Osteoblast (primary cell): ENCODE results near the gene GRIA2. TPM values are rescaled to one million over a fixed set of nuclear protein-coding genes. Genes with fewer than 3 reads are reported as not detected.
"Not testable (repeated sequence)": the region's sequence is repeated elsewhere in the genome, so short reads cannot be mapped to it uniquely, and the experiment has no call there.

Source experiments
- DNase-seq: peaks from one replicate; pipeline ENCODE4 v3.0.0; 2011; ENCODE audit warnings: low spot score, mixed read lengths; ENCODE audit not compliant: insufficient read length; ENCODE audit errors: missing footprints
- H2AFZ ChIP-seq: 2 replicates; pipeline ENCODE4 v1.6.0; 2011; ENCODE audit warnings: mild to moderate bottlenecking, low read length
- H3K27ac ChIP-seq: 2 replicates; pipeline ENCODE4 v1.5.1; 2011; ENCODE audit warnings: mild to moderate bottlenecking, low read depth, low read length, moderate library complexity
- H3K27me3 ChIP-seq: 2 replicates; pipeline ENCODE4 v1.6.0; 2012; ENCODE audit warnings: mild to moderate bottlenecking, control low read depth, inconsistent platforms, low read length, moderate library complexity; ENCODE audit not compliant: insufficient read depth
- H3K36me3 ChIP-seq: 2 replicates; pipeline ENCODE4 v1.5.1; 2011; ENCODE audit warnings: mild to moderate bottlenecking, low read length, control low read depth, moderate library complexity; ENCODE audit not compliant: insufficient read depth
- H3K4me1 ChIP-seq: 2 replicates; pipeline ENCODE4 v1.5.1; 2011; ENCODE audit warnings: mild to moderate bottlenecking, low read length, control low read depth, moderate library complexity; ENCODE audit not compliant: insufficient read depth
- H3K4me2 ChIP-seq: 2 replicates; pipeline ENCODE4 v1.6.0; 2011; ENCODE audit warnings: mild to moderate bottlenecking, low read length; ENCODE audit not compliant: insufficient read depth
- H3K4me3 ChIP-seq: fragments of 200-600 bp; sonication (generic); 3 replicates; pipeline ENCODE4 v1.5.1; 2012; ENCODE audit warnings: mild to moderate bottlenecking, low read length, inconsistent platforms; ENCODE audit not compliant: insufficient read depth
- H3K79me2 ChIP-seq: 2 replicates; pipeline ENCODE4 v1.6.0; 2012; ENCODE audit warnings: mild to moderate bottlenecking, low read length, control low read depth, inconsistent platforms; ENCODE audit not compliant: insufficient read depth
- H3K9me3 ChIP-seq: 2 replicates; pipeline ENCODE4 v1.5.1; 2011; ENCODE audit warnings: low read depth, low read length, control low read depth
- H4K20me1 ChIP-seq: 2 replicates; pipeline ENCODE4 v1.6.0; 2012; ENCODE audit warnings: mild to moderate bottlenecking, low read length, control low read depth; ENCODE audit not compliant: insufficient read depth
- CTCF ChIP-seq: IDR thresholded peaks from 2 replicates; pipeline ENCODE4 v1.5.1; 2011; ENCODE audit warnings: mild to moderate bottlenecking, low read depth, low read length, moderate library complexity; ENCODE audit errors: extremely low read depth
- total RNA-seq: library from RNA; depleted of rRNA; stranded (reverse); fragments of >200 nt; gene quantifications from 2 replicates; pipeline ENCODE4 v1.2.3, GENCODE V29; 2012

Gene GRIA2
- total RNA-seq, 1 donor, result not detected

DNA sequence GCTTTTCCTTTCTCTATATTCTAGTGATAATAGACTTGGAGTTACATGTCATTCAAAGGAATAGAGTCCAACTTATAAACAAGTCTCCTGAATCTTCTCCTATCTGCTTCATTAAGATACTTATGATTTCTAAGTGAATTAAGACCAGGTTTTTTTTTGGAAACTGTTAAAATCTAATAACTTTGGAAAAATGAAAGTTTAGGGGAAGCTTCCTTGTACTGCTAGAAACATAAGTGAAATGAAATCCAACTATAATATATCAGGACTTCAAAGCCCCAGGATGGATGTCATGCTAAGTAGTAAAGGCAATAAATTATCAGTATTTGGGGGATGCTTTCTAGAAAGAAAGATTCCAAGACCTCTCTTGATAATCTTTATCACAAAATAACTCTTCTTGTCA, 24.8 kb downstream of the GRIA2 start:
- Histone ChIP-seq H3K9me3 (no peaks in the 10 kb centered on the region), H3K79me2 (no peaks in the 10 kb centered on the region), H3K36me3 (no peaks in the 10 kb centered on the region), H3K27ac (no peak overlapping the region), H3K4me1 (no peaks in the 10 kb centered on the region), H3K4me3 (no peak overlapping the region), H3K27me3 (no peaks in the 10 kb centered on the region), H2AFZ (no peak overlapping the region), H3K4me2 (no peak overlapping the region), H4K20me1 (no peaks in the 10 kb centered on the region)
- no peak for DNase-seq
- TF ChIP-seq CTCF, result no peak

- Histone ChIP-seq H3K79me2 (no peaks in the 10 kb centered on the region), H3K4me3 (no peak overlapping the region), H3K36me3 (no peaks in the 10 kb centered on the region), H2AFZ (no peak overlapping the region), H3K9me3 (no peaks in the 10 kb centered on the region), H4K20me1 (no peaks in the 10 kb centered on the region), H3K27me3 (no peaks in the 10 kb centered on the region), H3K4me2 (no peak overlapping the region), H3K4me1 (no peaks in the 10 kb centered on the region), H3K27ac (no peak overlapping the region)
- DNase-seq, result no peak
- no peak for TF ChIP-seq CTCF
These were observed 26.4 kb downstream of the GRIA2 start for GRCh38 chr4:157246964-157247363.

- not testable (repeated sequence) for H3K4me1 ChIP-seq, H3K9me3 ChIP-seq, H3K27me3 ChIP-seq, H3K27ac ChIP-seq, H3K4me3 ChIP-seq, H3K79me2 ChIP-seq, H2AFZ ChIP-seq, H3K36me3 ChIP-seq, H4K20me1 ChIP-seq, H3K4me2 ChIP-seq, DNase-seq
These were observed 37.6 kb downstream of the GRIA2 start for GRCh38 chr4:157258165-157258564.

DNA sequence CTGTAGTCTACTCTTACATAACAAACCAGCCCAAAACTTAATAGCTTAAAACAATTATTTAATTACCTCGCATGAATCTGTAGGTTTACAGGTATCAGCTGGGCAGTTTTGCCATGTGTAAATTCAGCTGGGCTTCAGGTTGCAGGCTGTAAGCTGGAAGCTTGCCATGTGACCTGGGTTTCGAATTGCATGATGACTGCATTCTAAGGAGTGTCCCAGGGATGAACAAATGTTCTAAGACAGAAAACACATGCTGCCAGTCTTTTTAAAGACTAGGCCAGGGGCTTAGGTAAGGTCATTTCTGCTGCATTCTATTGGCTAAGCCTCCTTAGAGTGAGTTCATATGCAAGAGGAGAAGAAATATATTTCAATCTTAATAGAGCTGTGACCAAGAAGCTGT, 44.8 kb downstream of the GRIA2 start:
- Histone ChIP-seq H3K4me1 (no peaks in the 10 kb centered on the region), H3K4me2 (no peak overlapping the region), H3K9me3 (no peaks in the 10 kb centered on the region), H3K27me3 (no peaks in the 10 kb centered on the region), H3K4me3 (no peak overlapping the region), H3K36me3 (no peaks in the 10 kb centered on the region), H2AFZ (no peak overlapping the region), H3K27ac (no peak overlapping the region), H3K79me2 (no peaks in the 10 kb centered on the region), H4K20me1 (no peaks in the 10 kb centered on the region)
- DNase-seq, result peak; percentile 10
- TF ChIP-seq CTCF, result no peak

GRCh38 chr4:157270108-157270507, 49.6 kb downstream of the GRIA2 start:
- Histone ChIP-seq H3K27ac (no peak overlapping the region), H2AFZ (no peak overlapping the region), H3K9me3 (no peaks in the 10 kb centered on the region), H3K36me3 (no peaks in the 10 kb centered on the region), H3K4me3 (no peak overlapping the region), H3K4me1 (no peaks in the 10 kb centered on the region), H3K27me3 (no peaks in the 10 kb centered on the region), H3K4me2 (no peak overlapping the region), H3K79me2 (no peaks in the 10 kb centered on the region), H4K20me1 (no peaks in the 10 kb centered on the region)
- TF ChIP-seq CTCF, result no peak
- no peak for DNase-seq
